Sigmoid colon (tissue), 7 donors: Measurements from ENCODE around the gene SIRPA. TPM values are rescaled to one million over a fixed set of nuclear protein-coding genes. Genes with fewer than 3 reads are reported as not detected.

Source experiments
- DNase-seq: peaks from one replicate; pipeline ENCODE4 v3.0.0-alpha.2; 2019
- H3K27ac ChIP-seq, 4 donors: fragments of 200-600 bp; sonication (generic); one replicate each; pipeline ENCODE4 v1.5.1; 2016 to 2019; ENCODE audit warnings: mild to moderate bottlenecking in 1 of 4
- H3K27me3 ChIP-seq, 3 donors: fragments of 200-600 bp; sonication (generic); one replicate each; pipeline ENCODE4 v1.5.1; 2019; ENCODE audit warnings: mild to moderate bottlenecking in 1 of 3
- H3K36me3 ChIP-seq, 4 donors: fragments of 200-600 bp; sonication (generic); one replicate each; pipeline ENCODE4 v1.5.1; 2016 to 2019
- H3K4me1 ChIP-seq, 4 donors: fragments of 200-600 bp; sonication (generic); one replicate each; pipeline ENCODE4 v1.5.1; 2017 to 2019
- H3K4me3 ChIP-seq, 4 donors: fragments of 200-600 bp; sonication (generic); one replicate each; pipeline ENCODE4 v1.5.1; 2017 to 2019; ENCODE audit warnings: mild to moderate bottlenecking in 2 of 4, moderate library complexity in 1 of 4
- H3K9me3 ChIP-seq, 4 donors: fragments of 200-600 bp in 3 of 4; sonication (generic) in 3 of 4; one replicate each; pipeline versions ENCODE4 v1.5.1 to v1.6.1; 2013 to 2019
- CTCF ChIP-seq, 4 experiments: fragments of 450-650 bp in 3 of 4; fragments of 200-600 bp in 1 of 4; IDR thresholded peaks; one replicate each; pipeline ENCODE4 v1.5.1; 2016 to 2019; ENCODE audit warnings: antibody characterized with exemption in 4 of 4, mild to moderate bottlenecking in 3 of 4, moderate library complexity in 2 of 4
- EP300 ChIP-seq, 4 donors: sonication (generic); formaldehyde crosslinking; IDR thresholded peaks; one replicate each; pipeline ENCODE4 v1.6.1; 2017; ENCODE audit warnings: antibody characterized with exemption in 4 of 4
- POLR2A ChIP-seq, 2 donors: fragments of 450-650 bp; IDR thresholded peaks; one replicate each; pipeline ENCODE4 v1.6.1; 2016; ENCODE audit warnings: antibody characterized with exemption in 2 of 2, mild to moderate bottlenecking in 2 of 2, moderate library complexity in 2 of 2
- POLR2AphosphoS5 ChIP-seq, 4 donors: sonication (generic); formaldehyde crosslinking; IDR thresholded peaks; one replicate each; pipeline ENCODE4 v1.6.1; 2017; ENCODE audit warnings: antibody characterized with exemption in 4 of 4
- WGBS, 2 donors: extraction: QIAGEN DNeasy Blood & Tissue Kit; methylation state at CpG; one replicate each; pipeline ENCODE4 v1.1.7; 2013; 5-methylcytosine and 5-hydroxymethylcytosine counted together
- intact Hi-C: fragments of 100-400 bp; cut with DNase I; formaldehyde crosslinking; loops from one replicate; pipeline ENCODE4 v1.15.1; 2023
- polyA plus RNA-seq, 3 donors: library from polyadenylated mRNA; stranded (reverse); fragments of 200-250 nt; gene quantifications; one replicate each; pipeline ENCODE4 v1.2.3, GENCODE V29; 2013
- total RNA-seq, 4 donors: library from RNA; depleted of rRNA; stranded (reverse); fragments of >200 nt; gene quantifications; one replicate each; pipeline ENCODE4 v1.1.0, GENCODE V29; 2016
- donor health status: healthy with polysubstance abuse.
- donor health status: Bipolar disorder and iron deficiency.
- donor health status: healthy.

Gene SIRPA
- total and polyA plus RNA-seq, 7 donors: 8.4 to 25.5 (median 16.3) TPM

GRCh38 chr20:1932971-1933370 lies 37.8 kb downstream of the SIRPA start:
- no peak for DNase-seq
- no peaks in the 10 kb centered on the region for H3K27me3 ChIP-seq
- WGBS, 2 donors: 74 to 93% methylated on average over 2 of the region's 2 CpGs
- peaks cover 0 to 15% (median 5%) of the 10 kb centered on the region in 4 donors for H3K36me3 ChIP-seq
- H3K27ac ChIP-seq: peak overlapping the region in 3 of 4 donors; percentile 60 to 79 (median 65)
- intact Hi-C loops: loop anchor here (2.0 kb wide), 1 partner anchor 88 kb away; no protein-coding TSS in a partner anchor
- H3K4me3 ChIP-seq: no peak overlapping the region
- H3K9me3 ChIP-seq: no peaks in the 10 kb centered on the region
- TF ChIP-seq CTCF (IDR thresholded peaks at IDR 0.05): no peak
- TF ChIP-seq EP300 (IDR thresholded peaks at IDR 0.05): no peak
- no peak for TF ChIP-seq POLR2AphosphoS5 (IDR thresholded peaks at IDR 0.05)
- TF ChIP-seq POLR2A (IDR thresholded peaks at IDR 0.05): no peak
- H3K4me1 ChIP-seq: peaks cover 0 to 35% (median 28%) of the 10 kb centered on the region in 4 donors

- peaks cover 0 to 16% (median 7%) of the 10 kb centered on the region in 4 donors for H3K36me3 ChIP-seq
- H3K4me1 ChIP-seq: peaks cover 0 to 35% (median 28%) of the 10 kb centered on the region in 4 donors
- WGBS, 2 donors: 70 to 81% methylated on average over 9 of the region's 9 CpGs
- peak overlapping the region in 3 of 4 donors; percentile 60 to 79 (median 65) for H3K27ac ChIP-seq
- TF ChIP-seq EP300 (IDR thresholded peaks at IDR 0.05): peak; percentile 41 to 61 (median 48)
- TF ChIP-seq POLR2AphosphoS5 (IDR thresholded peaks at IDR 0.05): peak; percentile 82 to 95 (median 90)
- TF ChIP-seq CTCF (IDR thresholded peaks at IDR 0.05): no peak
- no peak for TF ChIP-seq POLR2A (IDR thresholded peaks at IDR 0.05)
- no peak overlapping the region for H3K4me3 ChIP-seq
- no peaks in the 10 kb centered on the region for H3K27me3 ChIP-seq
- no peaks in the 10 kb centered on the region for H3K9me3 ChIP-seq
- intact Hi-C loops: loop anchor here (2.0 kb wide), 1 partner anchor 89 kb away; no protein-coding TSS in a partner anchor
- DNase-seq: peak; percentile 94
Measured at GRCh38 chr20:1933465-1933870, 38.3 kb downstream of the SIRPA start.

GRCh38 chr20:1934156-1934555 lies 38.9 kb downstream of the SIRPA start:
- 68 to 93% methylated on average over 1 of the region's 1 CpG for WGBS, 2 donors
- H3K27me3 ChIP-seq: no peaks in the 10 kb centered on the region
- H3K4me3 ChIP-seq: no peak overlapping the region
- H3K27ac ChIP-seq: peak overlapping the region; percentile 60 to 79 (median 64)
- no peaks in the 10 kb centered on the region for H3K9me3 ChIP-seq
- no peak for DNase-seq
- intact Hi-C loops: loop anchor here (2.0 kb wide), 1 partner anchor 39 kb away; the partner anchor contains the start of gene SIRPA
- H3K36me3 ChIP-seq: peaks cover 0 to 21% (median 8%) of the 10 kb centered on the region in 4 donors
- peaks cover 0 to 35% (median 28%) of the 10 kb centered on the region in 4 donors for H3K4me1 ChIP-seq
- no peak for TF ChIP-seq POLR2A (IDR thresholded peaks at IDR 0.05)
- TF ChIP-seq POLR2AphosphoS5 (IDR thresholded peaks at IDR 0.05): peak in 3 of 4 donors; percentile 2 to 48 (median 4)

GRCh38 chr20:1934721-1935573 lies 39.7 kb downstream of the SIRPA start:
- H3K27me3 ChIP-seq: no peaks in the 10 kb centered on the region
- 68 to 86% methylated on average over 19 of the region's 19 CpGs for WGBS, 2 donors
- H3K9me3 ChIP-seq: no peaks in the 10 kb centered on the region
- H3K36me3 ChIP-seq: peaks cover 0 to 21% (median 8%) of the 10 kb centered on the region in 4 donors
- intact Hi-C loops: loop anchor here (2.0 to 5.0 kb wide), 2 partner anchors 40 to 133 kb away; partner anchors contain the start of gene SIRPA
- TF ChIP-seq POLR2AphosphoS5 (IDR thresholded peaks at IDR 0.05) (peak; percentile 59 to 74 (median 64)), EP300 (IDR thresholded peaks at IDR 0.05) (peak in 1 of 4 donors; percentile 17), POLR2A (IDR thresholded peaks at IDR 0.05) (no peak), CTCF (IDR thresholded peaks at IDR 0.05) (no peak)
- peaks cover 0 to 35% (median 28%) of the 10 kb centered on the region in 4 donors for H3K4me1 ChIP-seq
- DNase-seq: peak; percentile 92
- no peak overlapping the region for H3K4me3 ChIP-seq
- H3K27ac ChIP-seq: peak overlapping the region; percentile 60 to 79 (median 64)
